PFSK-1 (cell line): Measurements from ENCODE around the gene POR.

Experiments used
- FOXP2 ChIP-seq: optimal IDR thresholded peaks from 2 replicates; pipeline ENCODE3; 2011; ENCODE audit warnings: borderline replicate concordance, control low read depth, inconsistent platforms; ENCODE audit not compliant: insufficient read depth; ENCODE audit errors: extremely low read length, extremely low read depth
- POLR2AphosphoS5 ChIP-seq: IDR thresholded peaks from 2 replicates; pipeline ENCODE4 v1.6.1; 2012; ENCODE audit warnings: low read depth, mild to moderate bottlenecking, control low read depth, low read length, moderate library complexity
- REST ChIP-seq, 2 experiments: IDR thresholded peaks; 2 replicates each; pipeline versions ENCODE4 v1.6.1 to v1.8.0; 2011 to 2012; ENCODE audit warnings: low read depth in 2 of 2, low read length in 2 of 2, control low read depth in 1 of 2, inconsistent platforms in 1 of 2, mild to moderate bottlenecking in 1 of 2, moderate library complexity in 1 of 2; ENCODE audit not compliant: insufficient read depth in 1 of 2
- SIN3A ChIP-seq: IDR thresholded peaks from 2 replicates; pipeline ENCODE4 v1.6.1; 2012; ENCODE audit warnings: mild to moderate bottlenecking, low read length, moderate library complexity, borderline replicate concordance; ENCODE audit not compliant: insufficient read depth
- TAF1 ChIP-seq: IDR thresholded peaks from 2 replicates; pipeline ENCODE4 v1.6.1; 2012; ENCODE audit warnings: low read length, control low read depth, borderline replicate concordance; ENCODE audit not compliant: insufficient read depth

Gene POR

GRCh38 chr7:76008156-76008687 is 93.3 kb downstream of the POR start:
- TF ChIP-seq TAF1 (no peak), FOXP2 (no peak), POLR2AphosphoS5 (no peak), SIN3A (no peak), REST (IDR thresholded peaks at IDR 0.05; ENCODE audit: insufficient read depth in 1 of 2, low read depth in 2 of 2, low read length in 2 of 2) (no peak)

- TF ChIP-seq FOXP2 (no peak), POLR2AphosphoS5 (no peak), TAF1 (no peak), REST (IDR thresholded peaks at IDR 0.05; ENCODE audit: insufficient read depth in 1 of 2, low read depth in 2 of 2, low read length in 2 of 2) (no peak), SIN3A (no peak)
Observed at GRCh38 chr7:76009672-76010600, 95.0 kb downstream of the POR start.

- no peak for TF ChIP-seq SIN3A
- TF ChIP-seq TAF1 = no peak
- TF ChIP-seq REST (IDR thresholded peaks at IDR 0.05; ENCODE audit: insufficient read depth in 1 of 2, low read depth in 2 of 2, low read length in 2 of 2) = no peak
- no peak for TF ChIP-seq POLR2AphosphoS5
- TF ChIP-seq FOXP2 = no peak
Observed at GRCh38 chr7:76011442-76011861, 96.5 kb downstream of the POR start.

GRCh38 chr7:76016191-76016947 is 101.4 kb downstream of the POR start:
- TF ChIP-seq FOXP2 = no peak
- no peak for TF ChIP-seq POLR2AphosphoS5
- no peak for TF ChIP-seq REST (IDR thresholded peaks at IDR 0.05; ENCODE audit: insufficient read depth in 1 of 2, low read depth in 2 of 2, low read length in 2 of 2)
- TF ChIP-seq TAF1 = no peak
- TF ChIP-seq SIN3A = no peak
